HG03196 (cell line): Measurements from ENCODE around the gene CST7.
"Not testable (repeated sequence)": the region's sequence is repeated elsewhere in the genome, so short reads cannot be mapped to it uniquely, and the experiment has no call there.

ENCODE experiments used
- ATAC-seq: cut with Tn5 transposase; IDR thresholded peaks from one replicate; pipeline ENCODE4 v1.9.1; 2021; ENCODE audit not compliant: unreplicated experiment

The CST7 gene

DNA sequence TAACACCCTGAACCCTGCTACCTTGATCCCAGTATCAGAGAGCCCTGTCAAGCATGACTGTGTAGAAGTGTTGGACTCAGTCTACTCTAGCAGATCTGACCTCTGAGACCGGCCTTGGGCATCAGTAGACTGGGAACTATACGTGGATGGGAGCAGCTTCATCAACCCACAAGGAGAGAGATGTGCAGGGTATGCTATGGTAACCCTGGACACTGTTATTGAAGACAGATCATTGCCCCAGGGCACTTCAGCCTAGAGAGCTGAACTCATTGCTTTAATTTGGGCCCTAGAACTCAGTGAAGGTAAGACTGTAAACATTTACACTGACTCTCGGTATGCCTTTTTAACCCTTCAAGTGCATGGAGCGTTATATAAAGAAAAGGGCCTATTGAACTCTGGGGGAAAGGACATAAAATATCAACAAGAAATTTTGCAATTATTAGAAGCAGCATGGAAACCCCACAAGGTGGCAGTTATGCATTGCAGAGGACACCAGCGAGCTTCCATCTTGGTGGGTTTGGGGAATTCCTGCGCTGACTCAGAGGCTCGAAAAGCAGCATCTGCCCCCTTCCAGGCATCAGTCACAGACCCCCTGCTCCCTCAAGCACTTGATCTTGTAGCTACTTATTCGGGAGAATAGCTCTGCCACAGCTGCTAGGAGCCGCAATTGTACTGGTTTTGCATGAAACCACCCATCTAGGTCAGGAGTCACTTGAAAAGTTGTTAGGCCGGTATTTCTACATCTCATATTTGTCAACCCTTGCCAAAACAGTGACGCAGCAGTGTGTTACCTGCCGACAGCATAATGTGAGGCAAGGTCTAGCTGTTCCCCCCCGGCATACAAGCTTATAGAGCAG lies 19.0 kb upstream of the CST7 start:
- ATAC-seq: not testable (repeated sequence)

DNA sequence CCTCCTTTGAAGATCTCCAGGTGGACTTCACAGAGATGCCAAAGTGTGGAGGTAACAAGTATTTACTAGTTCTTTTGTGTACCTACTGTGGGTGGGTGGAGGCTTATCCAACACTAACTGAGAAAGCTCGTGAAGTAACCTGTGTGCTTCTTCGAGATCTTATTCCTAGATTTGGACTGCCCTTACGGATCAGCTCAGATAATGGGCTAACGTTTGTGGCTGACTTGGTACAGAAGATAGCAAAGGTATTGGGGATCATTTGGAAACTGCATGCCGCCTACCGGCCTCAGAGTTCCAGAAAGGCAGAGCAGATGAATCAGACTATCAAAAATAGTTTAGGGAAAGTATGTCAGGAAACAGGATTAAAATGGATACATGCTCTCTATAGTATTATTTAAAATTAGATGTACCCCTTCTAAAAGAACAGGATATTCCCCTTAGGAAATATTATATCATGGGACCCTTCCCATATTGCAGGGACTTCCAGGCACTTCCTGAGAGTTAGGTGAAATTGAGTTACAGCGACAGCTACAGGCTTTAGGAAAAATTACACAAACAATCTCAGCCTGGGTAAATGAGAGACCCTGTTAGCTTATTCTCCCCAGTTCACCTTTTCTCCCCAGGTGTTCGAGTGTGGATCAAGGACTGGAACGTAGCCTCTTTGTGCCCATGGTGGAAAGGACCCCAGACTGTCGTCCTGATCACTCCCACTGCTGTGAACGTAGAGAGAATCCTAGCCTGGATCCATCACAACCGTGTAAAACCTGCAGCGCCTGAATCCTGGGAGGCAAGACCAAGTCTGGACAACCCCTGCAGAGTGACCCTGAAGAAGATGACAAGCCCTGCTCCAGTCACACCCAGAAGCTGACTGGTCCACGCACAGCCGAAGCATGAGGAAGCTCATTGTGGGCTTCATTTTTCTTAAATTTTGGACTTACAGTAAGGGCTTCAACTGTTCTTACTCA lies 18.1 kb upstream of the CST7 start:
- ATAC-seq: not testable (repeated sequence)

DNA sequence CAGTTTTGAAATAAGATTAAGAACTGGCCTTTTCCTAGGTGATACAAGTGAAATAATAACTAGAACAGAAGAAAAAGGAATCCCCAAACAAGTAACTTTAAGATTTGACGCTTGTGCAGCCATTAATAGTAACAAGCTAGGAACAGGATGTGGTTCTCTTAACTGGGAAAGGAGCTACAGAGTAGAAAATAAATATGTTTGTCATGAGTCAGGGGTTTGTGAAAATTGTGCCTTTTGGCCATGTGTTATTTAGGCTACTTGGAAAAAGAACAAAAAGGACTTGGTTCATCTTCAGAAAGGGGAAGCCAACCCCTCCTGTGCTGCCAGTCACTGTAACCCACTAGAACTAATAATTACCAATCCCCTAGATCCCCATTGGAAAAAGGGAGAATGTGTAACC lies 17.2 kb upstream of the CST7 start:
- ATAC-seq: not testable (repeated sequence)

DNA sequence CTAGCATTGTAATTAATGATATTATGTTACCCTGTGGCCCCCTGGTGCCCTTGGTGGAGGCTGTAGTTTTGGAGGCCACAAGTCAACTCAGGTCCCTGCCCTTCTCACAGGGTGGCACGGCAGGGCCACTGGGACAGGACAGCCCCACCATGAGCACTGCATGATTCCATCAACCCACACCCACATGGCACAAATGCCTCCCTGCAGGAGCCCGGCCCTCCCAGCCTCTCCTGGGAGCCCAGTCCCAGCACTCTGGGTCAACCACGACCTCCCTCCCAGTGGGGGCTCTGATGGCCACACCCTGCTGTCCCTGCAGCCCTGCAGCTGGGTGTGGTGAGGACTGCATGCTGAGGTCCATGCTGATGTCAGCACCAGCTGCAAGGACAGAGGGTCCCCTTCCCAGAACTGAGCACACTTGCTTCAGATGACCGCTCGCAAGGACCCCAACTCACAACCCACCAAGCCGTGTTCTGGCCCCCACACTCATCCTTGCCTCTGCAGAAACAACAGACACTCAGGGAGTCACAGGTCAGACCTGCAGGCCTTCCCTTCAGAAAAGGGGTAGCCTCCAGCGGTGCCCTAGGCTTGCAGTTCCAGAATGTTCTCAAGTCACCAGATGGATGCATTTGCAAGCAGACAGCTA lies 15.7 kb upstream of the CST7 start:
- ATAC-seq: no peak

DNA sequence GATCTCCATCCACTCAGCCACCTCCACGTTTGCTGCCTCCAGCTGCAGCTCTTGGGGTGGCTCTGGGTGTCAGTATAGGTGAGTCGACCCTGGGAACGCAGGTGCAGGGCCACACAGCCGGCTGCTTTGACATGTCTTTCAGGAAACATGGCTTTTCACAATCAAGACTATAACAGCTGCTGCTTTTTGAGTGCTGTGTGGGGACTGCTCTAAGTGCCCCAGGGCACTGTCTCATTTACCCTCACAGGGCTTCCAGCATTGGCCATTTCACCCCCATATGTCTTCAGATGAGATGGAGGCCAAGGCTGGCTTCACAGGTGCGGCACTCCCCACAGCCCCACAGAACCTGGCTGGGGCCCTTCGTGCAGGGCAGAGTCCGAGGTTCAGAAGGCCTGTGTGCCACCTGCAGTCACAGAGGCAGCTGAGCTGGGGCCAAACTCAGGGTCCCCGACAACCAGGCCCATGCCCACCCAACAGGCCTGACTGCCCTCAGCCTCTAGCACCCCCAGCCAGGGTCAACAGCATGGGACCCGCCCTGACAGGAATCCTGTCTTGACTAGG lies 14.9 kb upstream of the CST7 start:
- ATAC-seq: no peak

DNA sequence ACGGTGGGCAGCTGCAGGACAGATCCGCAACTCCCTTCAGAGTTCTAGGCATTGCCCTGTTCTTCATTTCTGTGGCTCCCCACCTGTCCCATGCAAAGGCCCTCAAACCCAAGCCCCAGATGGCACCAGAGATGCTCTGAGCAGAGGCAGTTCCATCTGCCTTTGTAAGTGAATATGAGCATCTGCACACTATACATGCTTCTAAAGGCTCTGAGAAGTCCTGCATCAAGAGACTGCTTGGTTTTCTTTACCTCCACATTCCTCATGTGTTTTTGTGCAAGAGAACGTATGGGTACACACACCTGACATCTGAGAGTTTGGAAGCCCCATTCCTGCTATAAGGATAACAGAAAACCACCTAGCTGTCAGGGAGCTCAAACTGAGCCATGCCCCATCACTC lies 14.4 kb upstream of the CST7 start:
- no peak for ATAC-seq

DNA sequence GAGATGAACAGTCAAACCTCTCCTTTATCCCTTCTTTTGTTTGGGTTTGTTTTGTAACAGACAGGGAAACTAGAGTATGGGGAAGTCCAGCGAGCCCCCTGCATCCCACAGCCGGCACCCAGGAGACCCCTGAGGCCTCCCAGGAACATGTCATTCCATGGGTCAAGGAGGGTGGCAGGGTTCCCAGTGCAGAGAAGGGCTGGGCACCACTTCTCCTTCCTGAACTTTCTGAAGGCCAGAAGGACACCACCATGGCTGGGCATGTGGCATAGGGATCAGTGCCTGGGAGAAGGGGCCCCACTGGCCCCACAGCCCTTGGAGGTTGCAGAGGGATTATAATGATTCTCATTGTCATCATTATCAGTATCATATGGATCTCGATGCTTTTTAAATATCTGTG lies 13.9 kb upstream of the CST7 start:
- ATAC-seq: no peak

DNA sequence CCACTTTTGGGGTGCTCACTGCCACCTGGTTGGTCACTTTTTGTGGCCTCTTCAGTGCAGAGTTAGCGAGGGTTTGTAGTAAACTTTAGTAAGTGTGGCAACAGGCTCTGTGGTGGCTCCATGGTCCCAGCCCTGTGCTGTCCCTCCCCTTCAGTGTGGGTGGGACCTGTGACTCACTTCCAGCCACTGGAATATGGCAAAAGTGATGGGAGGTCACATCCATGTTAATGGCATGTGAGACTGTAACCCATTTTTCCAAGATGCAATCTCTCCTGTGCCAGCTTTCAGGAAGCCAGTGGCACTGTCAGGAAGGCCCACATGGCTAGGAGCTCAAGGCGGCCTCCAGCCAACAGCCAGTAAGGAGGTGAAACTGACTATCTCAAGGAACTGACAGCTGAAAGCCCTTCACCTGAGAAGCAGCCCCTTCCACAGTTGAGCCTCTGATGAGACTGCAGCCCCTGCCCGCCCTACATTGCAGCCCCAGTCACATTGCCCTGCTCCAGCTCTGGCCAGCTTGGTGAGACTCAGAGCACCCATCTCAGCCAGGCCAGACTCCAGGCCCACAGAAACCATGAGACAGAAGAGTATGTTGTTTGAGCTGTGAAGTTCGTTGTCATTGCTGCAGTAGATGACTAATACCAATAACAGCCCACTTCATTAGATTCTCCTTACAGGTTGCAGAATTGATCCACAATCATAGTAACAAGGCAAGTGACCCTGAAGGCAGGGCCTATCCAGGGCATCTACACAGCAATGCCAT lies 13.1 kb upstream of the CST7 start:
- ATAC-seq: no peak

DNA sequence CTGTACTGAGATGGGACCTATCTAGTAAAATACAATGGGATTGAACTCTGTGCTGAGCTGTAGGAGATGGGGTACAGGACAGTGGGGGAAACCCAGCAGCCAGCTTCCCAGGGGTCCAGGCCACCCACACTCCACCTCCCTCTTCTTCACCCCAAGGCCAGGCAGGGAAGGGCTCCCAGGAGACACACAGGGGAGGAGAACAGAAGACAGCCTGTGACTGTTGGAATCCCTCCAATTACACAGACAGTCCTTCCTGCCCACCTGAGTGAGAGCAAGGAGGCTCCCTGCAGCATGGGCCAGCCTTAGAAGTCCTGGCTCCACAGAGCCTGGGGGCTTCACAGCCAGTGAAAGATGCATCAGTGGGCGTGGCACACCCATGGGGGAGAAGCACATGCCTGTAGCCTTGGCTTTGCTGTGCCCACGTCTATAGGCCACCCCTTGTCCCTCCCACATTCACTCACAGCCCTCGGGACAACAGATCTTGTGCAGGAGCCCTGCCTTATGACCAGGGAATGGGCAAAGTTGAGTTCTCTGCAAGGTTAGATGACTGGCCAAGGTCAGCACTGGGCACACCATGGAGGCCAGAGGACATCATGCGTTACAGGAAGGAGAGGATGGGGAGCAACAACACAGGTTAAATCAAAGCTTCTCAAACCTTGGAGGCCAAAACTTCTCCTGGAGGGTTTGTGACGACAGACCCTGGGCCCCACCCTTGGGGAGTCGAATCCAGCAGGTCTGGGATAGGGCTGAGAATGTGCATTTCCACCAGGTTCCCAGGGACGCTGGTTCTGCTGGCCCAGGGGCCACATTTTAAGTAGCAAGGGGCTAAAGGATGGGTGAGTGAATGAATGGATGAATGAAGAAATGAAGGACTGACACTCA lies 12.3 kb upstream of the CST7 start:
- no peak for ATAC-seq

DNA sequence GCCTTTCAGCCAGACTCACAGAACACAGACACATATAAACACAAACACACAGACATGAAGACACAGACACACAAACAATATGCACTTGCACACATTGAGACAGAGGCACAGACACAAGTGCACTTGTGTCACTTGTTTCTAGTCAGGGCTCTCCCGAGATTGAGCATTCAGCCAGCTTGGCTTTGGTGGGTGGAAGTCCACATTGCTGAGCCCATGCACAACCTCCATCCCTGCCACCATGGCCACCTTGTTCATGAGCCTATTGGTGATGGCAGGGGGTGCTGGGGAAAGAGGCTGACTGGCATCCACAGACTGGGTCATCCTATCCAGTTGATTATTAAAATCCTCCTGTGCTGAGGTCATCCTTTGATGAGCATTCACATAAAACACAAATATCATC lies 11.5 kb upstream of the CST7 start:
- no peak for ATAC-seq

DNA sequence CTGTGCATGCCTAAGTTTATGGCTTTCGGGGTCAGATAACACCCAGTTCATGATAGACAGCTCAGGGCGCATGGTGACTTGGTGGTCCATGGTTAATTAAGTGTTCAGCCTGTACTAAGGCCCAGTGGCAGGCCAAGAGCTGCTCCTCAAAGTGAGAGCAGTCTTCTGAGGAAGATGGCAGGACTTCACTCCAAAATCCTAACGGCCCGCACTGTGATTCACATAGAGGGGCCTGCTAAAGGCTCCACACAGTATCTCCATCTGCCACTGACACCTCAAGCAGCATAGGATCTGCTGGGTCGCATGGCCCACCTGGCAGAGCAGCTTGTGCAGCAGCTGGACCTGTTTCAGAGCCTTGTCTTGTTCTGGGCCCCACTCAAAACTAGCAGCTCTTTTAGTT lies 10.6 kb upstream of the CST7 start:
- no peak for ATAC-seq

DNA sequence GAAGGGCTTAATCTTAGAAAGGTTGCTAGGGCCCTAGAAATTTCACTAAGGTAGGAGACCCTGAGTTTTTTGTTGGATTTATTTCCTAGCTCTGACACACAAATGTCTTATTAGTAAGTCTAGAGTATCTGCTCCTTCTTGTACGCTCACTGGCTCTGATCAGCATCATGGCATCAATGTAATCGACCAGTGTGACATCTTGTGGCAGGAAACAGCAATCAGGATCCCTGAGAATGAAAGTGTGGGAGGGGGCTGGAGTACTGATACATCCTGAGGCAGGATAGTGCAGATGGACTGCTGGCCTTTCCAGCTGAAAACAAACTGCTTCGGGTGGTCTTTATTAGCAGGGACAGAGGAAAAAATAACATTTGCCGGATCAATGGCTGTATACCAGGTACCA lies 10.0 kb upstream of the CST7 start:
- no peak for ATAC-seq

DNA sequence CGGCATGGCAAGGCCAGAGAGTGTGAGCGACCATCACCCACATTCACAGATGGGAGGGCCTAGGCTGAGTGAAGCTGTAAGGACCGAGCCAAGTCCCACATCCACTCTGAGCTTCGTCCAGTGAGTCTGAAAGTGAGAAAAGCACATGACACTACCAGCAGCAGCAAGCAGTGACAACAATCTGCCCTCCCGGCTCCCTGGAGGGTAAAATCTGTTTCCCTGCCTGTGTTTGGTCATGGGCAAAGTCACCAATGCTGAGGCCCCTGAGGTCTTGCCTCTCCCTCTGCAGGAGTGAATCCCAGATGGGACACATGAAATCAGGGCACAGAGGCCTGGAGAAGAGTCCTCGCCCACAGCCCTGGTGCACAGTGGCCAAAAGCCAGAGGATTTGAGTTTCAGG lies 6.4 kb upstream of the CST7 start:
- ATAC-seq: no peak

DNA sequence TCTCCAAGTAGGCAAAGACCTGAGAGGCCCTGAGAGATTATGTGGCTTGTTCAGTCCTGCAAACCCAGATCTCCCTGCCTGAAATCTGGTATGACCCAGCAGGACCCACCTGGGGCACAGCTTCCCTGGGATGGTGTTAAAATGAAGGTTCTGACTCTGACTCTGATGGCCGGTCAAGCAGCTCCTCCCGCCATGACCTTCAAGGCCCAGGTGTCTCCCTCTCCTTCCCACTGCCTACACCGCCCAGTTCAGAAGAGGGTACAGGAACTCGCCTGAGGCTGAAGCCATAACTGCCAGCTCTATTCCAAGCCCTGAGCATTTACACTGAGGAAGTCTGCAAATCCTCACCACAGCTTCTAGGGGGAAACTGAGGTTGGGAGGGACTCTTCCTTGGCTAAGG lies 5.9 kb upstream of the CST7 start:
- no peak for ATAC-seq

DNA sequence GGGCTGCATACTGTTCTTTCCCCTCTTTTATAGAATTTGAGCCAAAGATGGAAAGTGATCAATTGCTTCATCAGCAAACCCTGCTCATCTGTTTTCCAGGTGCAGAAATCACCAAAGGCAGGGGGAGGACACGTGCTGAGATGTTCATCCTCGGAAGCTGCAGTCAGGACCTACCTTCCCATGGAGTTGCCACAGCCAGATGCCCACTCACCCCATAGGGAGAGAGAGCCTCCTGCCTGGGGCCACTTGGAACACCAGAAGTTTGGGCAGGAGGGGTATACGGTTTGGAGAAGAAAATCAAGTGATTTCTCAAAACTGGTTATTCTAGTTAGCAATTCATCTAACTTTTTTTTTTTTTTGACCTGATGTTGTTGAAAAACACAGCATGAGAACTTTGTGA lies 5.3 kb upstream of the CST7 start:
- ATAC-seq: no peak

DNA sequence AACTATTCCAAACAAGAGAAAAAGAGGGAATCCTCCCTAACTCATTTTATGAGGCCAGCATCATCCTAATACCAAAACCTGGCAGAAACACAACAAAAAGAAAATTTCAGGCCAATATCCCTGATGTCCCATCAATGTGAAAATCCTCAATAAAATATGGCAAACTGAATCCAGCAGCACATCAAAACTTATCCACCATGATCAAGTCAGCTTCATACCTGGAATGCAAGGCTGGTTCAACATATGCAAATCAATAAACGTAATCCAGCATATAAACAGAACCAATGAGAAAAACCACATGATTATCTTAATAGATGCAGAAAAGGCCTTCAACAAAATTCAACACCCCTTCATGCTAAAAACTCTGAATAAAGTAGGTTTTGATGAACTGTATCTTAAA lies 2.7 kb upstream of the CST7 start:
- ATAC-seq: not testable (repeated sequence)

DNA sequence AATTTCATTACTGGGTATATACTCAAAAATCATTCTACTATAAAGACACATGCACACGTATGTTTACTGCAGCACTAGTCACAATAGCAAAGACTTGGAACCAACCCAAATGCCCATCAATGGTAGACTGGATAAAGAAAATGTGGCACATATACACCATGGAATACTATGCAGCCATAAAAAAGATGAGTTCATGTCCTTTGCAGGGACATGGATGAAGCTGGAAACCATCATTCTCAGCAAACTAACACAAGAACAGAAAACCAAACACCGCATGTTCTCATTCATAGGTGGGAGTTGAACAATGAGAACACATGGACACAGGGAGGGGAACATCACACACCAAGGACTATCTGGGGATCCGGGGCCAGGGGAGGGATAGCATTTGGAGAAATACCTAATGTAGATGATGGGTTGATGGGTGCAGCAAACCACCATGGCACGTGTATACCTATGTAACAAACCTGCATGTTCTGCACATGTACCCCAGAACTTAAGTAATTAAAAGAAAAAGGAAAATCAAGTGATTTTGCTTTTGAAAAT lies 602 bp upstream of the CST7 start:
- not testable (repeated sequence) for ATAC-seq

DNA sequence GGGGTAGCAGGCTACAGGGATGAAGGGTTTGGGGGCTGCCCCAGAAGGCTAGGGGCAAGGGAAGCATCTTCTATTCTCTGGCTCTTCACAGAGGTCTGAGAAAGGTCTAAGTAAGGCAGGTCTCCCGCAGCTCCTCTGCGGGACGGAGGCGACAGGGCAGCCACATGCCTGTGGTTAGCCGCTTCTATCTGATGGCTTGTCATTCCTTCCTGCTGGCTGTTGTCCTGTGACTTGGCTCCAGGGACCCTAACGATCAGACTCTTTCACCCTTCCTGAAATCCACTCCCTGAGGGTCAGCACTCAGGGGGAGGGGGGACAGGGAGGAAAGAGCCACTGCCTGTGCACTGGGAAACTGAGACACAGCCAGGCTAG lies 673 bp downstream of the CST7 start:
- no peak for ATAC-seq

DNA sequence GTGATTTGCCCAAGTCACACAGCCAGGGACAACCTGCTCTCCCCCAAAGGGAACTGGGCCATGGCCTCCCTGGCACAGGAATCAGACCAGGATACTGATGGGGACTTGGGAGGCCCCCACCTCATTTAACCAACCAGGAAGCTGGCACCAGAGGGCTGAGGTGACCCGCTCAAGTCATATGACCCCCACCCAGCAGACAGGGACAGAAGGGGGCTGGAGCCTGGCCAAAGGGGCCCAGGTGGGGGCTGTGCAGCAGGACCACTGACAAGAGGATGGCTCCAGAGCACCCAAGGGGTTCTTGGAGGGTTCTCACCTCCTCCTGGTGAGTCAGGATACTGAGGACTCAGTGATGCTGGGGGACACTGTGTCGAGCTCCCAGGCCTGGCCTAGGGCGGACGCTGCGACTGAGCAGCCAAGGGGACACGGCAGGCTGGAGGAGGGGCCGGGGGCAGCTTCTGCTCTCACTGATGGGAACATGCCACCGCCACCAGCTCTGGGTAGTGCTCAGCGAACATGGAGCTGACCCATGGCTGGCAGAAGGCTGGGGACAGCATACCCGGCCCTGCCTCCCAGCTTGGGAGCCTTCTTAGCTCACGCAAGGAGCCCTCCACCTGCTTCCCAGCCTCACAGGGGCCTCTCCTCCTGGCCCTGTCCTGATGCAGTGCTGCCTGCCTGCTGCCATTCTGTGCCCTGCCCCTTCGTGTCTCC lies 1.2 kb downstream of the CST7 start:
- ATAC-seq: no peak
